Heart left ventricle (tissue), 16 donors: ENCODE measurements around the gene ST7. TPM values are rescaled to one million over a fixed set of nuclear protein-coding genes. Genes with fewer than 3 reads are reported as not detected.

ENCODE experiments used
- ATAC-seq, 4 donors: fragments of 200-7000 bp; cut with Tn5 transposase; one replicate each; pipeline ENCODE4 v1.9.1; 2020 to 2022; ENCODE audit warnings: moderate library complexity in 4 of 4, mild to moderate bottlenecking in 3 of 4, moderate number of reproducible peaks in 1 of 4
- DNase-seq, 5 donors: peaks; one replicate each; pipeline ENCODE4 v3.0.0-alpha.2; 2020
- H3K27ac ChIP-seq, 12 donors: fragments of 200-600 bp; sonication (generic) in 4 of 12; one replicate each; pipeline versions ENCODE4 v1.5.0 to v1.8.0; 2016 to 2022; ENCODE audit warnings: mild to moderate bottlenecking in 2 of 12
- H3K27me3 ChIP-seq, 9 donors: fragments of 200-600 bp; sonication (generic) in 2 of 9; one replicate each; pipeline versions ENCODE4 v1.5.1 to v1.8.0; 2016 to 2022; ENCODE audit warnings: mild to moderate bottlenecking in 3 of 9
- H3K36me3 ChIP-seq, 9 donors: fragments of 200-600 bp; sonication (generic) in 2 of 9; one replicate each; pipeline versions ENCODE4 v1.5.0 to v1.8.0; 2018 to 2022; ENCODE audit warnings: mild to moderate bottlenecking in 2 of 9
- H3K4me1 ChIP-seq, 12 donors: fragments of 200-600 bp; sonication (generic) in 4 of 12; one replicate each; pipeline versions ENCODE4 v1.5.0 to v1.8.0; 2016 to 2022; ENCODE audit warnings: mild to moderate bottlenecking in 3 of 12
- H3K4me3 ChIP-seq, 12 donors: fragments of 200-600 bp; sonication (generic) in 4 of 12; one replicate each; pipeline versions ENCODE4 v1.5.0 to v1.8.0; 2017 to 2022; ENCODE audit warnings: mild to moderate bottlenecking in 9 of 12, moderate library complexity in 4 of 12
- H3K9me3 ChIP-seq, 12 donors: fragments of 200-600 bp; sonication (generic) in 4 of 12; one replicate each; pipeline versions ENCODE4 v1.5.0 to v1.8.0; 2016 to 2022; ENCODE audit warnings: mild to moderate bottlenecking in 1 of 12
- POLR2A ChIP-seq, 2 donors: fragments of 450-650 bp; IDR thresholded peaks; one replicate each; pipeline ENCODE4 v1.6.1; 2017; ENCODE audit warnings: antibody characterized with exemption in 2 of 2, mild to moderate bottlenecking in 2 of 2, moderate library complexity in 2 of 2
- WGBS, 4 donors: extraction: QIAGEN DNeasy Blood & Tissue Kit in 2 of 4; methylation state at CpG; one replicate each; pipeline versions ENCODE4 v1.1.5 to v1.1.7; 2013 to 2018; 5-methylcytosine and 5-hydroxymethylcytosine counted together
- intact Hi-C, 10 donors: fragments of 100-400 bp; cut with DNase I; formaldehyde crosslinking; loops; one replicate each; pipeline versions ENCODE4 v1.11.1 to v1.14.2; 2022
- polyA plus RNA-seq, 2 donors: library from polyadenylated mRNA; stranded (reverse); fragments of 200-250 nt; gene quantifications; one replicate each; pipeline ENCODE4 v1.2.3, GENCODE V29; 2013
- total RNA-seq, 9 donors: library from RNA; depleted of rRNA in 2 of 9; stranded (reverse); fragments of >200 nt in 2 of 9; fragmentation: NEBNext Ultra II Directional in 3 of 9; extraction: Animal tissue kit (Norgen Biotek cat#: 25700) in 3 of 9; gene quantifications; one replicate each; pipeline versions ENCODE4 v1.1.0 to v1.2.4, GENCODE V29; 2016 to 2023
- TF ChIP-seq, protein P1 (sequence below), 12 donors: fragments of 200-600 bp; sonication (generic) in 4 of 12; IDR thresholded peaks; one replicate each; pipeline versions ENCODE4 v1.5.0 to v1.8.0; 2018 to 2022; ENCODE audit warnings: antibody characterized with exemption in 12 of 12, mild to moderate bottlenecking in 5 of 12
- donor health status: ischemic (EF 13 %, LVEDD 7.1; RV severe dilation, severe dysfunction).
- donor health status: healthy with polysubstance abuse.
- donor health status: DM: no; HTN: yes; CAD: no.
- donor health status: DM: no; HTN: no; CAD: no.
- donor health status: ischemic (EF 25% LVEDD 6.9; RV normal size, moderate dysfunction).
- donor health status: ischemic (EF 25% LVEDD 5.7; RV mildly dilated, moderate dysfunction).
- donor health status: healthy.
- donor health status: DM: yes; HTN: yes; CAD: no.
- donor health status: ischemic (EF 35%, LVEDD 5.7; RV mildly dilated, moderate dysfunction).
- donor health status: nonischemic (EF 11% LVEDD 7.7; RV severe dilation, severe dysfunction).
- donor health status: DM: yes; HTN: yes; CAD: no.
- donor health status: PGD.
- donor health status: ischemic (EF 29% LVEDD 5.4; RV normal size, mild dysfunction).
- donor health status: nonischemic (EF 23%, LVEDD 6.1; RV moderate dilation, normal function).

ST7 gene
- total and polyA plus RNA-seq, 11 donors = 16.0 to 41.3 (median 25.5) TPM

DNA sequence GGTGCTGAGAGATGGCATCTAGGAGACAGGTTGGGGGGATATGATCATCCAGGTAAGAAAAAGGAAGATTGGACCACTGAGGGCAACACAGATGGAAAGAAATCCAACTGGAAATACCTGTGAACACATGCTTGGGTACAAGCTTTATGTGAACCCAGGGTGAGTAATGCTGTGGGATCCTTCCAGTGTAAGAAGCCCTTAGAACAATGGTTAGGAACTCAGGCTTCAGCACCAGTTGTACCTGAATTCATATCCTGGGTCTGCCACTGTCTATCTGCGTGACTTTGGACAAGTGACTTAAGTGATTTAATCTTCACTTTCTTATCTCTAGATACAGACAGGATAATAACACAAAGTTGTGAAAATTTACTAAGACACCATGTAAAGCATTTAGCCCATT lies 131.0 kb downstream of the ST7 start:
- no peak for TF ChIP-seq POLR2A (IDR thresholded peaks at IDR 0.05)
- Histone ChIP-seq H3K27ac (no peak overlapping the region), H3K4me1 (peaks cover 0 to 47% (median 17%) of the 10 kb centered on the region in 12 donors), H3K9me3 (no peaks in the 10 kb centered on the region), H3K4me3 (no peak overlapping the region), H3K36me3 (no peaks in the 10 kb centered on the region), H3K27me3 (no peaks in the 10 kb centered on the region)
- intact Hi-C loops = no loop called here
- ATAC-seq (no peak), DNase-seq (no peak)
- 74 to 100% (median 89%) methylated on average over 1 of the region's 1 CpG for WGBS, 4 donors

DNA sequence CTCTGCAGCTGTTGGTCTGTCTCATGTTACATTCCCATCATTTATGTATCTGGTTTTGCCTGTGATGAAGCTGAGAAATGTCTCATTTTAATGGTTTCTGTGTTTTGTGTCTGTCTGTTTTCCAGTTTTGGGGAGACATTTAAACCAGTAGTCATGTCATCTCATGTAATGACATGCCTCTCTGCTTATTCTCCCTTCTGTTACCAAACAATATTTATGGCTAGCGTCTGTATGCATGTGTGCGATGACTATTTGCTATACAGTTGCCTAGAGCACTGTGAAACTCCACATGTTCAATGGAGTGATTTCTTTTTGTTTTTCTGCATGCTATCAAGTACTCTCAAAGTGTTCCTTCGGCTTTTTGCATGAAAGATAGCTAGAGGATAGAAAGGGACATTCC lies 132.0 kb downstream of the ST7 start:
- 83 to 87% (median 85%) methylated on average over 3 of the region's 3 CpGs for WGBS, 4 donors

DNA sequence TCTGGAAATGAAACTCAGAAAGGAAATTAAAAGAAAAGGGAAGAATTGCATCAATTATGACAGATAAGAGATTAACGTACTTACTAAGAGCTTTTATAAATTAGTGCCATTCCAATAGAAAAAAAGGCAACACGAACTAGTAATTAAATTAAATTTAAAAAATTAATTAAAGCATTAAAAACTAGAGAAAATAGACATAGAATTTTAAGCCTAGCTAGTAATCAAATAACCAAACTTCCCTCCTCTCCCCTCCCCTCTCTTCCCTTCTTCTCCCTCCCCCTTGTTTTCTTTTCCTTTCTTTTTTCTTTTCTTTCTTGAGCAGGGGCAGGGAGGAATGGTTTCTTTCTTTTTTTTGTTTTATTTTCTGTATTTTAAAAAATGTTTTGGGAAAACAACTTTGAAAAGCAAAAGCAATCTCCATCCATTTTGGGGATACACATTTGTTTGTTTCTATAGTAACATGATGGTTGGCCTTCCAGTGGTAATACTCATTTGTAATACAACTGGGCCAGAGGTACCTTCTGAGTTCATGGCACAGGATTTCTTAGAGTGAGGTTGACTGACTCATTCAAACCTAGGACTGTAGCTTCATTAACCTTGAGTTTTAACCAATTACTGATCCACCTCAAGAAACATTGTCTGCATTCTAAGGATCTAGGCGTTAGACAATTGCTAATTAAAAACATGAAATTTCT lies 132.6 kb downstream of the ST7 start:
- peak overlapping the region in 1 of 12 donors; percentile 17 for H3K4me3 ChIP-seq
- H3K9me3 ChIP-seq = no peaks in the 10 kb centered on the region
- H3K36me3 ChIP-seq = no peaks in the 10 kb centered on the region
- H3K27me3 ChIP-seq = no peaks in the 10 kb centered on the region
- WGBS, 4 donors = 80 to 86% (median 84%) methylated on average over 3 of the region's 3 CpGs
- TF ChIP-seq, protein P1, sequence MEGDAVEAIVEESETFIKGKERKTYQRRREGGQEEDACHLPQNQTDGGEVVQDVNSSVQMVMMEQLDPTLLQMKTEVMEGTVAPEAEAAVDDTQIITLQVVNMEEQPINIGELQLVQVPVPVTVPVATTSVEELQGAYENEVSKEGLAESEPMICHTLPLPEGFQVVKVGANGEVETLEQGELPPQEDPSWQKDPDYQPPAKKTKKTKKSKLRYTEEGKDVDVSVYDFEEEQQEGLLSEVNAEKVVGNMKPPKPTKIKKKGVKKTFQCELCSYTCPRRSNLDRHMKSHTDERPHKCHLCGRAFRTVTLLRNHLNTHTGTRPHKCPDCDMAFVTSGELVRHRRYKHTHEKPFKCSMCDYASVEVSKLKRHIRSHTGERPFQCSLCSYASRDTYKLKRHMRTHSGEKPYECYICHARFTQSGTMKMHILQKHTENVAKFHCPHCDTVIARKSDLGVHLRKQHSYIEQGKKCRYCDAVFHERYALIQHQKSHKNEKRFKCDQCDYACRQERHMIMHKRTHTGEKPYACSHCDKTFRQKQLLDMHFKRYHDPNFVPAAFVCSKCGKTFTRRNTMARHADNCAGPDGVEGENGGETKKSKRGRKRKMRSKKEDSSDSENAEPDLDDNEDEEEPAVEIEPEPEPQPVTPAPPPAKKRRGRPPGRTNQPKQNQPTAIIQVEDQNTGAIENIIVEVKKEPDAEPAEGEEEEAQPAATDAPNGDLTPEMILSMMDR (IDR thresholded peaks at IDR 0.05) = no peak
- TF ChIP-seq POLR2A (IDR thresholded peaks at IDR 0.05) = no peak
- peaks cover 0 to 51% (median 18%) of the 10 kb centered on the region in 12 donors for H3K4me1 ChIP-seq
- peak overlapping the region in 3 of 12 donors; percentile 0 to 39 (median 20) for H3K27ac ChIP-seq
- intact Hi-C loops = no loop called here
- DNase-seq (no peak), ATAC-seq (peak in 1 of 4 donors; percentile 46)

More for the DNA sequence above, 132.0 kb downstream of the ST7 start:
- no peak for TF ChIP-seq POLR2A (IDR thresholded peaks at IDR 0.05)
- TF ChIP-seq, protein P1 (IDR thresholded peaks at IDR 0.05) = no peak
- Histone ChIP-seq H3K9me3 (no peaks in the 10 kb centered on the region), H3K27ac (peak overlapping the region in 2 of 12 donors; percentile 0 to 11), H3K27me3 (no peaks in the 10 kb centered on the region), H3K4me1 (peaks cover 0 to 47% (median 17%) of the 10 kb centered on the region in 12 donors), H3K36me3 (no peaks in the 10 kb centered on the region), H3K4me3 (peak overlapping the region in 1 of 12 donors; percentile 17)
- intact Hi-C loops = no loop called here
- ATAC-seq (no peak), DNase-seq (no peak)

DNA sequence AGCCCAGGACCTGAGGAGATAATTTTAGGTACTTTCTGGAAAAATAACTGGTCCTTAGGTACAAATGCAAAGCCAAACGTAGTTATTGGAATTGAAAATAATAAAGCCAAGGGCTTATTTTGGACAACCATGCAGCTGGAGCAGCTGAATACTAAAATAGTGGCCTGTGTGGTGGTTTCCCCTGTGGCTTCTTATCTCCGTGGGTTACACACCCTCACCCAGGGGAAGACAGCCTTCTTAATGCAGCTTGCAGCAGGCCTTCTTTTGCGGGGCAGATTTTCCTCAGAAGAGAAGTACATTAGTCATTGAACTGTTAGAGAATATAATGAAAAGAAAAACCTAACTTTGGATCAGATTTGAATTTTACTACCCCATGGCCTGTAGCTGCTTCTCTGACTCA lies 133.5 kb downstream of the ST7 start:
- DNase-seq (no peak), ATAC-seq (peak in 3 of 4 donors; percentile 16 to 40 (median 36))
- Histone ChIP-seq H3K27ac (peak overlapping the region in 3 of 12 donors; percentile 20 to 39 (median 36)), H3K4me1 (peaks cover 0 to 55% (median 19%) of the 10 kb centered on the region in 12 donors), H3K4me3 (no peak overlapping the region), H3K36me3 (no peaks in the 10 kb centered on the region), H3K9me3 (no peaks in the 10 kb centered on the region), H3K27me3 (no peaks in the 10 kb centered on the region)
- intact Hi-C loops = no loop called here
- TF ChIP-seq, protein P1 (IDR thresholded peaks at IDR 0.05) = no peak
- no peak for TF ChIP-seq POLR2A (IDR thresholded peaks at IDR 0.05)
- WGBS, 4 donors = 47 to 59% (median 50%) methylated on average over 3 of the region's 3 CpGs
